PC-9 (cell line): ENCODE results near the gene CCL20.

ENCODE experiments used
- CTCF ChIP-seq: fragments of 200-600 bp; sonication (generic); conservative IDR thresholded peaks from 2 replicates; pipeline ENCODE4 v1.6.1; 2017; ENCODE audit warnings: mixed run types, antibody characterized with exemption, mild to moderate bottlenecking, moderate library complexity
- EZH2 ChIP-seq: fragments of 200-600 bp; sonication (generic); IDR thresholded peaks from 2 replicates; pipeline ENCODE4 v1.8.0; 2017; ENCODE audit warnings: antibody characterized with exemption, low read depth

- no peak for TF ChIP-seq CTCF
- no peak for TF ChIP-seq EZH2
Observed at GRCh38 chr2:227818675-227819397, 5.2 kb downstream of the CCL20 start.
